DOHH2 (cell line): ENCODE results near the gene NFYC.

ENCODE experiments used
- EZH2phosphoT487 ChIP-seq: fragments of 200-600 bp; sonication (generic); IDR thresholded peaks from 2 replicates; pipeline ENCODE4 v1.6.1; 2017; ENCODE audit warnings: borderline replicate concordance, mild to moderate bottlenecking, antibody characterized with exemption, low read length, moderate library complexity, mixed read lengths
- TF ChIP-seq, protein P1 (sequence below): fragments of 200-600 bp; sonication (generic); IDR thresholded peaks from one replicate; pipeline ENCODE4 v1.5.1; 2014; ENCODE audit warnings: antibody characterized with exemption, mild to moderate bottlenecking, low read depth, low read length; ENCODE audit not compliant: poor library complexity, severe bottlenecking

- TF ChIP-seq, protein P1, sequence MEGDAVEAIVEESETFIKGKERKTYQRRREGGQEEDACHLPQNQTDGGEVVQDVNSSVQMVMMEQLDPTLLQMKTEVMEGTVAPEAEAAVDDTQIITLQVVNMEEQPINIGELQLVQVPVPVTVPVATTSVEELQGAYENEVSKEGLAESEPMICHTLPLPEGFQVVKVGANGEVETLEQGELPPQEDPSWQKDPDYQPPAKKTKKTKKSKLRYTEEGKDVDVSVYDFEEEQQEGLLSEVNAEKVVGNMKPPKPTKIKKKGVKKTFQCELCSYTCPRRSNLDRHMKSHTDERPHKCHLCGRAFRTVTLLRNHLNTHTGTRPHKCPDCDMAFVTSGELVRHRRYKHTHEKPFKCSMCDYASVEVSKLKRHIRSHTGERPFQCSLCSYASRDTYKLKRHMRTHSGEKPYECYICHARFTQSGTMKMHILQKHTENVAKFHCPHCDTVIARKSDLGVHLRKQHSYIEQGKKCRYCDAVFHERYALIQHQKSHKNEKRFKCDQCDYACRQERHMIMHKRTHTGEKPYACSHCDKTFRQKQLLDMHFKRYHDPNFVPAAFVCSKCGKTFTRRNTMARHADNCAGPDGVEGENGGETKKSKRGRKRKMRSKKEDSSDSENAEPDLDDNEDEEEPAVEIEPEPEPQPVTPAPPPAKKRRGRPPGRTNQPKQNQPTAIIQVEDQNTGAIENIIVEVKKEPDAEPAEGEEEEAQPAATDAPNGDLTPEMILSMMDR = no peak
- TF ChIP-seq EZH2phosphoT487 = no peak
Measured at GRCh38 chr1:40708750-40709099, 17.2 kb downstream of the NFYC start.
